GM18873 (cell line): Measurements from ENCODE around the gene TIMP3.

Experiments
- ATAC-seq: cut with Tn5 transposase; IDR thresholded peaks from one replicate; pipeline ENCODE4 v1.9.1; 2021; ENCODE audit warnings: mild to moderate bottlenecking, moderate library complexity, moderate number of reproducible peaks; ENCODE audit not compliant: unreplicated experiment, low FRiP score

TIMP3 gene

DNA sequence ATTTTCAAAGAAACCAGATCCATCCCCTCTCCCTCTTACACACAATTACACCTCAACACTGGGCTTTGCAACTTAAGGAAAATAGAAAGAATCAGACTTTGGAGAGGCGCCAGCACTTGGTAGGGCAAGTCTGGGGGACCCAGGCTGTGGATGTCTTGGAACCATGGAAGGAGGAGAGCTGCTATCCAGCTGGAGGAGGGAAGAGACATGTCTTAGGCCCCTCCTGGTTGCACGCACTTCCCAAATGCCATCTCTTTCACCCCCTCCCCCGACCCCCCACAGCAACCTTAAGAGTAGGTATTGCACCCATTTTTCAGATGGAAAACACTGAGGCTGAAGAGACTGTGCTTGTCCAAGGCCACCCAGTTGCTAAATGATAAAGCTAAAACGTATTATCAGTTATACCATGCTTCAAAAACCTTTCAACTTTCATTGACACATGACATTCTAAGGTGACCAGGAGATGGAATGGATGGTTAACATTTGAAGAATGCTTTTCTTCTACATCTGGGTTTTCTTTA, 3.9 kb downstream of the TIMP3 start:
- ATAC-seq, result no peak

DNA sequence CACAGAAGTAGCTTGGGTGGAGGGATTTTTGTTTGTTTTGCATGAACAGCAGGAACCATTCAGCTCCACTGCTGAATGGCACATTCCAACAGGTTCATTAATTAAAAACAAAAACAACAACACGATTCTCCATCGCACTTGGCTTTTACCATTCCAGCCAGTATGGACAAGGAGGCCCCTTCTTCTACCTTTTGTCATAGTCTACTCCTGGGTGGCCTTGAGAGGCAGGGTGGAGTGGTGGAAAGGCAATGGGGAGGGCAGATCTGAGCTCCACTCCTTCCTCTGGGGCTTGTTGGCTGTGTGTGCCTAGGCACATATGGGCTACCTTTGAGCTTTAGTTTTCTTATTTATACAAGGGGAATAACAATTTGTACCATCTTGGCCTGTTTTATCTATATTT, 4.8 kb downstream of the TIMP3 start:
- no peak for ATAC-seq

DNA sequence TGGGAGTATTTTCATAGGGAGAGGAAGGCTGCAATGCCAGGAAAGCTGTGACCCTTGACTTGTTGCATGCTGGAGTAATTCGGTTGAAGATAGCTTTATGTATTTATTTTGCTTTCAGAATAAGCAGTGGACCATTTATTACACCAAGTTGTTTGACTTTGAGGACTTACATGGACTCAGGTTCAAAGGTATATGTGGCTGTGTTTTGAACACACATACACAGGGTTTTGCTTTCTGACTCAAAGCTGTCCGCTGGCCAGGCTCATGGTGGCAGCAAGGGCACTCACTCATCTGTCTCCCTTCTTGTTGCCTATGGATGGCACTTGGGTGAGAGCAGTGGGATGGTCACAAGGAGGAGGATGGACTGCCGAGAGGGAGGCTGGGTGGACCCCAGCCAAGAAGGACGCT, 6.5 kb downstream of the TIMP3 start:
- no peak for ATAC-seq

DNA sequence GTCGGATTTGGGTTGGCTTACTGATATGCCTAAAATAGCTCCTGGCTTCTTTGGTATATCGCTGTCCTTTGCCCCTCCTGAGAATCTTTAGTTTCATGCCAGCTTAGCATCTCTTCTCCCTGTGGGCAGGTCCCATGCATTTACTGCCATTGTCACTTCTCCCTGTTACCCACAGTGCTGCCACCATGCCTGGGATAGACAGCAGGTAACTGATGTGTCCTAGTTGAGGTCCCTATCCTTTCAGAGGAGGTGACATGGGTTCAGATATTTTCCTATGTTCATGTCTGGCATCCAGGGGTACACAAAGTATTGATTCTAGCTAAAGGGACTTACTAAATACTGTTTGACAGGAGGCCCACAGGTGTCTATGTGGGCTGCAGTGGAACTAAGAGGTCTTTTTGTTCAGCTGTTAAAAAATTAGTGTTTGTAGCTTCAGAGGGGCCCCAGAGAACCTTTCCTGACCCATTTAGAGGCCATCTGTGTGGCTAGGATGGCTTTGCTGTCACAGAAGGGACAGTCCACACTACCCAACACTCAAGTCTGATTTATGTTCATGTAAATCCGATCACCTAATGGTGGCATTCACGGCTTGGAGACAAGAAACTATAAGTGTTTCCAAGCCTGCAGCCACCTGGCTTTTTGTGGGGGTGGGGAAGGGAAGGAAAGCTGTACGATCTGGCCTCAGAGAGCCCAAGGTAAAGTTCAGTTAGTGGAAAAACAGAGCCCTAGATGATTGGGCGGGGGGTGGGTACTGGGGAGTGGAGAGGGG, 8.5 kb downstream of the TIMP3 start:
- no peak for ATAC-seq

DNA sequence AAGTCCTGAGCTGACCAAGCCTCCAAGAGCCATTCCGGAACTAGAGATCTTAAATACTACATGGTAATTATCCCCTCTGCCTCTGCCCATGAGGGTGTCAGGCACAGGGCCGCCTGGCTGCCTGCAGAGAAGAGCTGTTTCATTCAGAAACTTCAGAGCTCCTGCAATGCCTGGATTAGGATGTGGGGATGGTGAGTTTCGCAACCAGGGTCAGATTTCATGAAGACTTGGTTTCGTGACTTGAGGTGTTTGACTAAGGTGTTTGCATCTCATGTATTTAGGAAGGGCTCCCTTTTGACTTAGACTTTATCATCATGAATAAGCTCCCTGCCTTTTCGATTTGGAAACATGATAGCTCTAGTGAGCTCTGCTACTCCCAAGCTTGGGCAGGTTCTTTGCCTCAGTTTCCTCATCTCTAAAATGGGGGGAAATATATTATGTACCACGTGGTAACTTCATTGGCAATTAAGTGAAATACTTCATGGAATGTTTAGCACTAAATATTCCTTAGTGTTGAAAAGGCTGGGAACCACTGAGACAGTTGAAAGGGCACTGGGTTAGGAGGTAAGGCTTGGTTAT, 9.1 kb downstream of the TIMP3 start:
- no peak for ATAC-seq

DNA sequence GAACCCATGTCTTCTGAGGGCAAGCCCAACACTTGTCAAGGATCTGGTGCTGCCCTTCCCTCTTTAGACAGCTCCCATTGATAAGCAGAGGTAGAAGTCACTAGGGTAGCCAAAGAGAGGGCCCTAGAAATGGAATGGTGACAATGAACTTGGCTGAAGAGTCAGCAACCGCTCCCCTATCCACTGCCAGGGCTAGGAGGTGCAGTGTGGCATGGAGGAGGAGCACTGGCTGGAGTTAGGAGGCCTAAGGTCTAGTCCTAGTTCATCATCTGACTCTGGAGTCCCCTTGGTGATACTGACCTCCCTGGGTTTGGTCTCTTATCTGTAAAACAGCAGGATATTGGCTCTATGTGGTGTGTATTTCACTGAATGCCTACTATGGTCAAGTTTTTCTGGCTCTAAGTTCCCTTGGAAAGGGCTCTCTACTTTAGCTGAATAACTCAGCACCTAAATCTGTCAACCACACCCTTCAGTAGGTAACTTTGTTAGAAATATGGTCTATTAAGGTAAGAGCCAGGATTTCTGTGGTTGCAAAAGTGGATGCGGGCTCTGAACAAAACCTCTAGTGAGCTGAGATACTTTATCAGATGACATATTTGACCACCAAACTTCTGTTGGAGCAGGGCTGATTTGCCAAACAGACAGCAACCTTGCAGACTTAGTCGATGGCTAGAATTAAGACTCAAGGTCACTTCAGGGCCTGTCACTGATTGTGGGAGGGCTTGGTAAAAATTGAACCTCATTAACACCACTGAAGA, 10.5 kb downstream of the TIMP3 start:
- ATAC-seq, result no peak

DNA sequence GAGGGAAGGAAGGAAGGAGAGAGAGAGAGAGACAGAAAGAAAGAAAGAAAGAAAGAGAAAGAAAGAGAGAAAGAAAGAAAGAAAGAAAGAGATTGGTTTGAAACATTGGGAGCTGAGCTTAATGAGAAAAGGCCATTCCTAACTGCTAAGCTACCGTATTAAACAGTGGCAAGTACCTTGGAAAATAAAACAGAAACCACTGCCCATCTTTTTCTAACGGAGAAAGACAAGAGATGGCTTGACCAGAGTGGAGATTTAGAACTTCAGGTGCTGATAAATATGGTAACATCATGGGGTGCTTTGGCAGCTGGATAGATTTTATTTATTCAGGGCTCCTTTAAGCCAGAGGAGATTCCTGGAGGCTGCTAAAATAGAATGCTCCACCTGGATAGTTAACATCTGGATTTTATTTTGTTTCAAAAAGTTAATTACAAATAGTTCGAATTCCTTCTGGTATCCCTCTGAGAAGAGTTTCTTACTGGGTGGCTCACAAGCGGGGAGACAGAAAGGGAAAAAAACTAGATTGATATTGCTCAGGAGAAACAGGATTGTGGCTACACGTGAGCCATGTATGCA, 12.9 kb downstream of the TIMP3 start:
- no peak for ATAC-seq

DNA sequence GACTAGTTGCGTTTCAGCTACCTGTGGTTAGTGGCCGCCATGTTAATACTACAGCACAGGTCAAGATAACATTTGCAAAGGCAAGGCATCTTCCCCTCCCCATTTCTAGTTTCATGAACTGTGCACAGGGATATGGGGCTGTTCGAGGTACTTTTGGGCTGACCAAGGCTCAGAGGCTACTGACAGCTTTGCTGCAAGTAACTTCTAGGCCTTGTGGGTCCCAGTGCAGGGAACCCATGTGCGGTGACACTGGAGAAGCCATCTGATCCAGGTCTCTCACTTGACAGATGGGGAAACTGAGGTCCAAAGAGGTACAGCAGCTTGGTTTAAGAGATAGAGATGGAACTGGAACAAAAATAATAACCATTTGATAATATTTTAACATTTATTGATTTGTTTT, 13.6 kb downstream of the TIMP3 start:
- no peak for ATAC-seq

DNA sequence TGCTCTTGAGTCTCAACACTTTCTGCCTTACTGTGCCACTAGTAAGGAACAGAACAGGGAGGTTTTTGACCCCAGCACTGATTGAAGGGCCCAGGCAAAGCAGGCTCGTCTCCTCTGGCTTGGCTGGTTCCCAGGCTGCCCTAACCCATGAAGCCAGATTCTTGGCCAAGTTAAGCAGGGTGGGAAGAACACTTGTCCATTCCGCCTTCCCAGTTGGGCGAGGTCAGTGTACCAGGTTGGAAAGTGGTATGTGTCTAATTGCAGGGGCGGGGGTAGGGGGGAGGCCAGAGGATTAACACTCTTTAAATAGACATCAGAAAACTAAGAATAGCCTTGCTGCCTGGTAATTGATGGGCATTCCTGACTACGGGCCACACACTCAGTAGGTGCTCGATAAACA, 14.4 kb downstream of the TIMP3 start:
- no peak for ATAC-seq

DNA sequence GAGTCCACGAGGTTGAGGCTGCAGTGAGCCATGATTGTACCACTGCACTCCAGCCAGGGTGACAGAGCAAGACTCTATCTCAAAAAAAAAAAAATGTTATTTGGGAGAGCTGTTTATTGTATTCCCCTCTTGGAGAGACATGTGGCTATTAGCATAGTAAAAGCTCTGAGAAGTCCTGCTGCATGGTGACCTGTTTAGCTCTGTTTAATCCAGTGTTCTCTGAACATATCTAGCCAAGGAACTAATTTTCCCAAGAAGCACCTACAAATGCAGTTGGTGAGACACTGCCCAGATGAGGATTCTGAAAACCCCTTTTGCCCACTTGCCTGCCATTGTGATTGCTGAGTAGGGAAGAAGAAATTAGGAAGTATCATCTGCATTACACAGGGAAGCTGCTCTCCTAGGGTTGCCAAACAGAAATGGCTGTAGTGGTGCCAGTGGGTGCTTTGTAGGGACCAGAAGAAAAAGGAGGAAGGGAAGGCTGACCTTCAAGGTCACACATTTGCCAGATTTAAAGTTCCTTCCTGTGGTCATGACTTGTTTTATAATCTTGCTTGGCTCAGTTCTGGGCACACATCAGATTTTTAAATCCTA, 15.7 kb downstream of the TIMP3 start:
- no peak for ATAC-seq

DNA sequence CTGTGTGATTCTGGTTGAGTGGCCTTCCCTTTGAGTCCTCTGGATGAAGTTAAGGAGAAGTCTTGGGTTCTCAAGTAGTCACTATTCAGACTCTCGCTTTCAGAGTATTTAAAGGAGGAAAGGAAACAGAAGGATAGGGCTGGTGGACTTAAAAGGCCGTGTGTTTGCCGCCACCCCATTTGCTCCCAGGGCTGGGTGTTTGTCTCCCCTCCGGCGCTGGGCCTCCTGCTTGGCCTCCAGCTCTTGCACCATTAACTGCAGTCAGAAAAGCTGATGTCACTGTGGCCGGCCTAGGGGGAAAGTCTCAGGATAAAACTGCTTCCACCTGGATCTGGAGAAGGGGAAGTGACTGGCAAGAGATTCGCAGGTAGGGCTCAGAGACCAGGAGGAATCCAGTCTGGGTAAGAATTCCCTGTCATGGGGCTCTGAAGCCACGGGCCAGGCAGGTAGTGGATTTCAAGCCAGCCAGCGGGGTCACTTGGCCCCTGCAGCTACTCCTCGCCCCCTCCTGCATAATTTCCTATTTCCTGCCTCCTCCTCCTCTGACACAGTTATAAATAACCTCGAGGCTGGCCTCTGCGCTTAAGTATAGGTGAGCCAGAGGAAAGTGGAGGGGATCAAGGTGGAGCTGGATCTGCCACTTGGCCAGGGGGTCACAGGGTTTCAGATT, 17.1 kb downstream of the TIMP3 start:
- no peak for ATAC-seq

DNA sequence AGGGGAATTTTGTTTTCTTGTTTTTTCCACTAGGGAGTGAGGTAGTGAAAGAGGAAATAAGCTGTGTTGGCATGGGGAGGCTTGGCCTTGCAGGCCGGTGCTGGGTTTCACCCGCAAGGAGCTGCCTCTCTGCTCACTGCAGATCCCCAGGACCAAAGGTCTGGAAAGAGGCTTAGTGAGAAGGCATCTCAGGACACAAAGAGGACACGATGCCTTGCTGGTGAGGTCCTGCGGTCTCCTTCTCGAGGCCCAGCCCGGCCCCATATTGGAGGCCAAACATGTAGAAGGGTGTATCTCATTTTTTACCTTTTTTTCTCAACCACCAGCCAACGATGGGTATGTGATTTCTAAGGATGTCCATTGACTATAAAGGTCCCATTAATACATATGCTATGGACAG, 17.6 kb downstream of the TIMP3 start:
- no peak for ATAC-seq

DNA sequence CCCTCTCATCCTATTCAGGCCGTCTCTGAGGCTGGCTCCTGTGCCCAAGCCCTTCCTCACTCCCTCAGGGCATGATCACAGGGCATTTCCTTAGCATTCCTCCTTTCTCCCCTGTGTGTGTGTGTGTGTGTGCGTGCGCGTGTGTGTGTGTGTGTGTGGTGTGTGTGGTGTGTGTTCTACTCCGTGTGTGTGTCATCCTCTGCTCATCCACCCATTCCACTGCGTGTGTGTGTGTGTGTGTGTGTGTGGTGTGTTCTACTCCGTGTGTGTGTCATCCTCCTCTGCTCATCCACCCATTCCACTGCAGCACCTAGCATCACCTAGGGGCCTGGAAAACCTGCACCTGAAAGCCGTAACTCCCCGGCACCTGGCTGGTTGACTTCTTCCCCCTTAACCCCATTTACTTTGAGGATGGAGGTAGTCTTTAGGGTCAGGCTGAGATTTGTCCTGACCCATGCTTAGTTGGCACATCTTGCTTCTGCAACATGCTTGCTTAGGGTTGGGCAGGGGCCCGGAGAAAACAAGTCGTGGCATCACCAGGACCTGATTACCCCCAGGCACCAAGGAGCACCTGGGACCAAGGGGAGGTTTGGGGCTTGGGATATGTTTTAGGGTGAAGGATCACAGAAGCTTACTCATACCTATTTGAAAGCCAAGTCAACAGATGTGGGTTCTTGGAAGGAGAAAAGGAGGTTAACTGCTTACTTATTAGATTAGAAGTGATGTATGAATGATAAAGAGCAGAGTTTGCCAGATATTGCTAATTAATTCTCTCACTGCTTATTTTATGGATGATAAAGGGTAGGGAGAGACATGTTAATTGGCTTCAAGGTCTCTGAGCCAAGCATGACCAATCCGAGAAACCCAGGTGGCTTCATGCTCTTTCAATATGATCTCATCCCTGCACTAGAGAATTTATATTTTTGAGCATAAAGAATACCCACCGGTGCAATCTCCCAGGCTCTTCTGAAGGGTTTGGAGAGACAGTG, 18.9 kb downstream of the TIMP3 start:
- ATAC-seq, result no peak

DNA sequence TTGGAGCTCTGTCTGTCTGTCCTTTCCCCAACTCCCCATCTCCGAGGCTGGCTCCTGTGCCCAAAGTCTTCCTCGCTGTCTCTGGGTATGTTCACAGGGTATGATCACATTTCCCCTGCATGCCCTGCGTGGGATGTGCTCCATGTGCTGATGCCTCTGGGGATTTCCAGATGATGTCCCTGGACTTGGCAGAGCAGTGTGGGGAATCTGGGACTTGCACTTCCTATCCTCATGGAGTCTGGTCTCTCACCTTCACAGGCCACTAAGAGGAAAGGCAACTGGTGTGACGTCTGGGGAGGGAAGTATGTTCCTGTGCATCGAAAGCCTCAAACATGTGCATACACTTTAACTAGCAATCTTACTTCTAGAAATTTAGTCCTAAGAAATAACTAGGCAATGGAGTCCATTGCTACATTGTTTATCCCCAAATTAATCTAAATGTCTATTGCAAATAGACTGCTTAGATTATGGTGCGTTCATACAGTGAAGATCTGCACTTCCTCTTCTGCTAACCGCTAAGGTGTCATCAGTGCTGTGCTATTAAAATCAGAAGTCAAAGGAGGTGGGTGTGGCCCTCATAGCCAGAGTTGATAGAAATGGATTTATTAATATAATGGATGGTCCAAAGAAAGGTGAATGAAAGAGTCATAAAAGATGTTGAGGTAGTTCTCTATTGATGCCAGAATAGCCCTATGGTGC, 20.8 kb downstream of the TIMP3 start:
- no peak for ATAC-seq

DNA sequence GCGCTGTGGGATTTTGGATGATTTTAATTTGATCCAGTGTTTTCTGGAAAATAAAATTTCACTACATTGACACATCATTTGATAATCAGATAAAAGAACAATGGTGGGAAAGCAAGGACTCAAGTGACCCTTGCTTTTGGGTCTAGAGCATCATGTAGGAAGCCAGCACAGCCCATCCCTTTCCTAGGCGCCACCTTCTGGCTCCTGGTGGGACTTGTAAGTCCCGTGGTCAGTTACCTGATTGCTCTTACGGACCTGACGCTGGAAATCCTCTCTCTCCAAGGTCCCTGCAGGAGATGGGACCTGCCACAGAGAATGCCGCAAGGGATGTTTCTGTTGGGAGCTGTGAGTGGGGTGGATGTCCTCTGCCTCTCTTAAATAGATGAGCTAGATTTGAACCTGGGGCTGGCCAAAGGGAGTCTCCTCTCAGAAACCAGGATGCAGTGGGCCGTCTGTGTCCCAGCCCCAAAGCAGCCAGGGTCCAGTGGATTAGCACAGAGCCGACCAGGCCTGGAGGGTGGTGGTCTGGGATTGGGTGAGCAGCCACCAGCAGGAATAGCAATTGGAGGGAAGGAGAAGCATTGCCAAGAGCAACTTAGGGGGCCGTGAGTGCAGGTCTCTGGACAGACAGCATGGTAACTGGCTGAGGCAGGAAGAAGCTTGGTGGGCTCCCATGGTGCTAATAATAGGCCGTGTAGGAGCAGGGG, 21.7 kb downstream of the TIMP3 start:
- ATAC-seq, result no peak

DNA sequence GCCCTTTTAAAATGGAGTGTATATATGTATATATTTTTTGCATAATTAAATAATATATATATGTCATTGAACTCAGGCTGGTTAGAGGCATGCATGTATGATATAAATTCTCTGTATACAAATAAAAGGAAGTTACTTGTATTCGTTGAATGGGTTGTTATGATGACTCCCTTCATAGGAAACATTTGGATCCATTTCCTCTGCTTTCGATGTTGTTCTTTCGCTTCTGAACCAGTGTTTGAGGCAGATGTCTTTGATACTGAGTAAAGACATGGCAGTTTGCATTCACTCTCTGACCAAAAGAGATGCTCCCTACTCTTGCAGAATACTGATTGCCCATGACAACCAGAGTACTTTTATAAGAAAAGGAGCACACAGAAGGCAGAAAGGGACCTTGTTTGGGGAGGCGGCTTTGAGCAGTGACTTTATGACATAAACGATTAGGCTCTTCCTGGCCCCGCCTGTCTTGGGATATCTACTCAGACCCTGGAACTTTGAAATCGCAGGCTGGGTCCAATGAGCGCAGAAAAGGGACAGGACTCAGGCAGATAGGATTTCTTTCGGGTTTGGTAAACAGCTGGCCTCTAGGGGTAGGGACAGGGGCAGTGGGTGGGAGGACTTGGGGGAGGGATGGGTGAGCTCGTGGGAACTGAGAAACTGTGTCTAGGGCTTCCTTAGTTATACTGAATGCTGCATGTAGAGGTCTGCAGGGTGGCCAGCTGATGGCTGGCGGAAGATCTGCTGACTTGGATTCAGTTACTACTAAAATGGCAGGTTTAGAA, 23.2 kb downstream of the TIMP3 start:
- ATAC-seq, result no peak

DNA sequence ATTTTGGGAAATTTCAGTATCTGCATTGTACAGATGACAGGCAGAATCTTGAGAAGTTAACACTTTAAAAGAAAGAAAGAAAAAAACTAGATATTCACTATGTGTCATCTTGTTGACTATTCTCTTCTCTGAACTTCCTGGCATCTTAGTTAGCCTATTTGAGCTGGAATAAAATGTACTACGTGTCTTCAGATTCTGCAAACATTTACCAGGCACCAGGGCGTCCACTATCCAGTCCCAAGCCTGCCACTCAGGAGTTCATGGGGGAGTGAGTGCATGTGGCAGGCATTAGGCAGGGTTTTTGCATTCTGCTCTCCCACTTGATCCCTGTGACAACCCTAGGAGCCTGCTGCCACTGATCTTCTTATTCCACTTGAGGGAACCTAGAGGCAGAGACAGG, 25.0 kb downstream of the TIMP3 start:
- no peak for ATAC-seq
